ENCODE results near the gene CALML5. TPM values are rescaled to one million over a fixed set of nuclear protein-coding genes. Genes with fewer than 3 reads are reported as not detected.

The CALML5 gene
- total and polyA plus RNA-seq, 2 of the 4 experiments (the other 2 are of a cell fraction), result not detected

DNA sequence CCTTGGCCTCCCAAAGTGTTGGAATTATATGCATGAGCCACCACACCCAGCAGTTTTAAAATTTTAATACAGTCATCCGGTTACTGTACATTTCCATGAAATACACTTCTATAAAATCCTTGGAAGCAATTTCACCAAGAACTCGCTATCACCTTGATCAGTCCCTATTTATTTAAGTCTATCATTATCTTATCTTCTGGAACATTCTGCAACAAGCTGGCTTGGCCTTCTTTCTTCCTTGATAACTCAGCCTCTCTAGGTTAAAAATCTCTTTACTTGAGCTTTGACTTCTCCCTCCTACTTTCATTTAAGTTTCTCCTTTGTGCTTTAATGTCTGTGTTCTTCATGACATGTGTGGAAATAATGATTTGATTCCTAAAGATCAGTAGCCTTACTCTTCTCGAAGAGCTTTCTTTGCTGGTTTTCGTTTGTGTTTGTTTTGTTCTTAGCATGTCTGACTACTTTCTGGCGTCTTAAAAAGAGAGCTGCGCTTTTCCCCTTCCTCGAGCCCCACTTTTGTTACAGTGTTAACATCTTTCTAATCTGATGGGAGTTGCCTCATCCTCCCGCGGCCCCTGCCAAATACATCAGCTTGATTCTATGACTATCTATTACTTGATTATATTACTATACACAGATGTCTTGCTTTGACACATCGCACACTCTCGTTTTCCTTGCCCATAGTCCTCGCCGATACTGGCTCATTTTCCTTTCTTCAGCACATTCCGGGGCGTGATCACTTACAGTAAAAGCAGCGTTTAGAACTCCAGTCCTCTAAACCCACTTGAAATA is 11.1 kb upstream of the CALML5 start:
- Histone ChIP-seq H3K79me1 (ENCODE audit: low read depth in 1 of 2, low read length in 2 of 2) (no peaks in the 10 kb centered on the region), H3K9ac (ENCODE audit: low read depth, low read length) (no peak overlapping the region), H2BK20ac (ENCODE audit: low read depth, low read length) (no peak overlapping the region), H2AK5ac (ENCODE audit: low read depth, low read length) (no peak overlapping the region), H3K27me3 (ENCODE audit: control insufficient read depth, insufficient read depth, low read length) (peaks cover 13% of the 10 kb centered on the region), H3K56ac (ENCODE audit: extremely low read depth, insufficient read depth, low read length) (no peak overlapping the region), H3K4me2 (ENCODE audit: low read depth, low read length) (no peak overlapping the region), H3K23ac (ENCODE audit: low read depth, low read length) (no peak overlapping the region), H3K36me3 (ENCODE audit: control insufficient read depth, insufficient read depth, low read length) (no peaks in the 10 kb centered on the region), H4K8ac (ENCODE audit: low read depth in 2 of 2, low read length in 2 of 2) (no peak overlapping the region), H2BK5ac (ENCODE audit: low read depth, low read length, poor library complexity, severe bottlenecking) (no peak overlapping the region), H2AK9ac (replicated peaks; ENCODE audit: low read depth, low read length, poor library complexity) (no peak overlapping the region), H2BK15ac (ENCODE audit: low read depth, low read length) (no peak overlapping the region), H3K18ac (ENCODE audit: low read depth, low read length) (no peak overlapping the region), H3K14ac (replicated peaks; ENCODE audit: low read depth, low read length) (no peak overlapping the region), H3K4ac (ENCODE audit: low read depth, low read length) (no peak overlapping the region), H3K4me3 (ENCODE audit: insufficient read depth, low read depth, low read length) (no peak overlapping the region), H2BK120ac (ENCODE audit: low read depth, low read length) (no peak overlapping the region), H4K20me1 (ENCODE audit: insufficient read depth, low read length) (no peaks in the 10 kb centered on the region), H2AFZ (replicated peaks; ENCODE audit: low read length, poor library complexity) (no peak overlapping the region), H3K4me1 (ENCODE audit: control insufficient read depth, insufficient read depth, low read length) (no peaks in the 10 kb centered on the region), H3K9me3 (ENCODE audit: control insufficient read depth, insufficient read depth, low read length) (no peaks in the 10 kb centered on the region), H4K91ac (ENCODE audit: insufficient read depth, low read depth, low read length) (no peak overlapping the region), H3K9me1 (ENCODE audit: insufficient read depth, low read length) (no peaks in the 10 kb centered on the region), H4K5ac (ENCODE audit: low read depth, low read length) (no peak overlapping the region), H3K27ac (ENCODE audit: insufficient read depth, low read length) (no peak overlapping the region)
- intact Hi-C loops (cut with micrococcal nuclease) (no loop called here), in situ Hi-C loops (cut with MboI; ENCODE audit: low sequenced_read_pairs) (no loop called here), dilution Hi-C loops (cut with HindIII; ENCODE audit: low sequenced_read_pairs, unreplicated experiment) (no loop called here)
- WGBS, 2 experiments (ENCODE audit: extremely low coverage in 2 of 2, insufficient read length in 1 of 2), result 37% methylated on average over 7 of the region's 16 CpGs; no CpG with 5 or more reads in 1 of the 2 experiments
- DNase-seq (no peak), ATAC-seq (ENCODE audit: low read depth) (no peak)
- TF ChIP-seq CEBPB (IDR thresholded peaks at IDR 0.05; ENCODE audit: low read depth, low read length), result no peak
- TF ChIP-seq CHD1 (IDR thresholded peaks at IDR 0.05; ENCODE audit: low read depth, low read length), result no peak
- no peak for TF ChIP-seq MAZ (IDR thresholded peaks at IDR 0.05; ENCODE audit: borderline replicate concordance, low read depth, low read length)
- TF ChIP-seq MAFK (IDR thresholded peaks at IDR 0.05; ENCODE audit: low read depth, low read length), result no peak
- no peak for TF ChIP-seq RFX5 (IDR thresholded peaks at IDR 0.05; ENCODE audit: low read depth, low read length)
- TF ChIP-seq MXI1 (IDR thresholded peaks at IDR 0.05; ENCODE audit: borderline replicate concordance, low read depth, low read length), result no peak
- TF ChIP-seq RAD21 (IDR thresholded peaks at IDR 0.05; ENCODE audit: low read length), result no peak
- TF ChIP-seq NFE2L2 (IDR thresholded peaks at IDR 0.05; ENCODE audit: low read depth, low read length), result no peak
- TF ChIP-seq, protein P1, sequence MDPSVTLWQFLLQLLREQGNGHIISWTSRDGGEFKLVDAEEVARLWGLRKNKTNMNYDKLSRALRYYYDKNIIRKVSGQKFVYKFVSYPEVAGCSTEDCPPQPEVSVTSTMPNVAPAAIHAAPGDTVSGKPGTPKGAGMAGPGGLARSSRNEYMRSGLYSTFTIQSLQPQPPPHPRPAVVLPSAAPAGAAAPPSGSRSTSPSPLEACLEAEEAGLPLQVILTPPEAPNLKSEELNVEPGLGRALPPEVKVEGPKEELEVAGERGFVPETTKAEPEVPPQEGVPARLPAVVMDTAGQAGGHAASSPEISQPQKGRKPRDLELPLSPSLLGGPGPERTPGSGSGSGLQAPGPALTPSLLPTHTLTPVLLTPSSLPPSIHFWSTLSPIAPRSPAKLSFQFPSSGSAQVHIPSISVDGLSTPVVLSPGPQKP (IDR thresholded peaks at IDR 0.05; ENCODE audit: borderline replicate concordance, low read depth, low read length), result no peak
- no peak for TF ChIP-seq POLR2A (IDR thresholded peaks at IDR 0.05; ENCODE audit: low read depth, low read length)
- TF ChIP-seq FOS (IDR thresholded peaks at IDR 0.05; ENCODE audit: low read depth, low read length), result no peak
- POLR2A ChIA-PET (ENCODE audit: unreplicated experiment), result no interaction called here
- CTCF ChIA-PET, result no interaction called here
- BruUV-seq (replicated peaks), result no TSS peak

Measured in IMR-90 (cell line).